ENCODE data around the gene ZNF491.
A peak's percentile ranks its signal among the peaks of the same experiment; 100 is the strongest.
"Not testable (repeated sequence)": the region's sequence is repeated elsewhere in the genome, so short reads cannot be mapped to it uniquely, and the experiment has no call there.

The ZNF491 gene

GRCh38 chr19:11807099-11807380 is 8.7 kb downstream of the ZNF491 start:
- FAIRE-seq = no peak

GRCh38 chr19:11813703-11814028 is 15.3 kb downstream of the ZNF491 start:
- FAIRE-seq = no peak

- FAIRE-seq = peak; percentile 86
Measured at GRCh38 chr19:11814029-11814699, 15.8 kb downstream of the ZNF491 start, which contains the start of gene ZNF440. Gene ZNF440, plus strand, starts transcription at chr19:11814273. Its CDS starts 175 bp downstream, at chr19:11814448.

- no peak for FAIRE-seq
Measured at GRCh38 chr19:11814700-11815035, 16.3 kb downstream of the ZNF491 start.

- FAIRE-seq = no peak
Measured at GRCh38 chr19:11821474-11822109, 23.3 kb downstream of the ZNF491 start.

GRCh38 chr19:11828957-11829876 is 30.9 kb downstream of the ZNF491 start:
- not testable (repeated sequence) for FAIRE-seq

GRCh38 chr19:11832253-11832912 is 34.1 kb downstream of the ZNF491 start:
- no peak for FAIRE-seq

GRCh38 chr19:11833541-11833940 is 35.2 kb downstream of the ZNF491 start:
- no peak for FAIRE-seq

GRCh38 chr19:11835626-11836066 is 37.3 kb downstream of the ZNF491 start:
- not testable (repeated sequence) for FAIRE-seq

GRCh38 chr19:11843722-11844121 is 45.4 kb downstream of the ZNF491 start:
- FAIRE-seq = no peak

- not testable (repeated sequence) for FAIRE-seq
Measured at GRCh38 chr19:11847615-11848014, 49.3 kb downstream of the ZNF491 start.

GRCh38 chr19:11848200-11848593 is 49.9 kb downstream of the ZNF491 start:
- FAIRE-seq = no peak

GRCh38 chr19:11848594-11849469 is 50.5 kb downstream of the ZNF491 start, which contains the start of gene ZNF439:
Gene ZNF439, plus strand, starts transcription at chr19:11848726. Its CDS starts 142 bp downstream, at chr19:11848868.
- FAIRE-seq = no peak

- not testable (repeated sequence) for FAIRE-seq
Measured at GRCh38 chr19:11850289-11850688, 52.0 kb downstream of the ZNF491 start.

- no peak for FAIRE-seq
Measured at GRCh38 chr19:11853358-11853757, 55.0 kb downstream of the ZNF491 start.

GRCh38 chr19:11856596-11857250 is 58.4 kb downstream of the ZNF491 start:
- FAIRE-seq = no peak
